Measurements from ENCODE around the gene GUCY1B1.

GUCY1B1 gene

DNA sequence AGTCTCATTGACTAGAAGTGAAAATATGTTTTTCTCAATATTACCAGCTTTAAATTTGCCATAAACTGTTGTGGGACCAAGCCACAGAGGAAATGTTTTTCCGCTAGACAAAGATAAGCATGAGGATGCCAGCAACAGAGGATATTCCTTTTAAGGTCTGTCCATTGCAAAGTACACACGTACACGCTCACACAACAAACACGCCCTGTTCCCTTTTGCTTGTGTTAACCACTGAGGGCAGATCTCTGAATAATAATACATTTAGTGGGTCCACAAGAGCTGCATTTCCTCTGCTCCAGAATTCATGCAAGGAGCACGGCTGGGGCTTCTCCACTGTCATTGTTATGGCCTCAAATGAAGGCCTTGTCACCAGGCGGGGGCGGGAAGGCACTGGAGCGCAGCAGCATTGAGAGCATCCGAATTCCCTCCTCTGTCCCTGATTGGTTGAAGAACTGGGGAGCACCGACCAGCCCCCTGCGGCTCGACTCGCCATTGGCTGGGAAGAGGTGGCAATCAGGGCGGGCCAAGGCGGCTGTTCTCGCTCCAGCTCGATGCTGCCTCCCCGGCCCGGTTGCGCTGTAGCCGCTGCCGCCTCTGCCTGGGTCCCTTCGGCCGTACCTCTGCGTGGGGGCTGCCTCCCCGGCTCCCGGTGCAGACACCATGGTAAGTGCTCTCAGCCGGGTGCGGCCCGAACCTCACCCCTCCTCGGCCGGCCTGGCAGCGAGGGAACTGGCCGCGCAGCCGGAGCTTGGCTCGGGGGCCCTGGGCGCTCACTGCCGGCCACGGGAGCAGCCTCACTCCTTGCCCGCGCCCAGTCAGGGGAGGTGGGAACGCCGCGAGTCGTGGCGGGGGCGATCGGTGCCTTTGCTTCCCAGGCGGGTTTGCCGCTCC, at the start of gene GUCY1B1:
Gene GUCY1B1 (plus strand): TSS at position 541 of the 891 bp plus-strand sequence. CDS start 120 bp downstream, at position 661.
- H3K27ac Mint-ChIP-seq = no peak within 1 kb of the TSS
- H3K27me3 Mint-ChIP-seq = peaks cover 37% of the 10 kb centered on the region
- H3K9me3 Mint-ChIP-seq = peaks cover 4% of the 10 kb centered on the region
- H3K36me3 Mint-ChIP-seq (ENCODE audit: low read depth) = peaks cover 4% of the 10 kb centered on the region
- peaks cover 12% of the 10 kb centered on the region for H3K4me1 Mint-ChIP-seq (ENCODE audit: low read depth)
- peak within 1 kb of the TSS; percentile 61 for H3K4me3 Mint-ChIP-seq

DNA sequence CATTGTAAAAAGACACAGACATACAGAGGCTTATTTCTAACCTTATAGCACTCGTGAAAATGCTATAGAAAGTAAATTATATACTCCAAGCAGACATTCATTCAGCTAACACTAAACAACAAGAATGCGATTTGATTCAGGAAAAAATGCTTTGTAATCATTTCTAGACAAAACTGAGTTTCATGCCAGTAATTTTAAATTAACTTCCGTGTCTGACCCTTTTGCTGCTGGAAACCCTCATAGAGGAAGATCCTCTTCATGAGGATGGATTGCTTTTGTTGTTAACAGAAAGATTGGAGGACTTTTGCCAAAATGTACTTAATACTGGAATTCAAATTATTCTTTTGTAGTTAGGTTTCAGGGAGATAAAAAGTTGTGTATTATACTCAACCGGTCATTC, 48.9 kb upstream of the GUCY1B1 start:
- H3K4me3 Mint-ChIP-seq = no peak overlapping the region
- H3K9me3 Mint-ChIP-seq = no peaks in the 10 kb centered on the region
- H3K4me1 Mint-ChIP-seq (ENCODE audit: low read depth) = no peaks in the 10 kb centered on the region
- peaks cover 3% of the 10 kb centered on the region for H3K27me3 Mint-ChIP-seq
- H3K27ac Mint-ChIP-seq = no peak overlapping the region
- no peaks in the 10 kb centered on the region for H3K36me3 Mint-ChIP-seq (ENCODE audit: low read depth)

- Mint-ChIP-seq H3K4me3 (no peak overlapping the region), H3K36me3 (ENCODE audit: low read depth) (no peaks in the 10 kb centered on the region), H3K27ac (no peak overlapping the region), H3K9me3 (no peaks in the 10 kb centered on the region), H3K4me1 (ENCODE audit: low read depth) (no peaks in the 10 kb centered on the region), H3K27me3 (peaks cover 3% of the 10 kb centered on the region)
Measured at GRCh38 chr4:155711556-155711955, 47.3 kb upstream of the GUCY1B1 start.

DNA sequence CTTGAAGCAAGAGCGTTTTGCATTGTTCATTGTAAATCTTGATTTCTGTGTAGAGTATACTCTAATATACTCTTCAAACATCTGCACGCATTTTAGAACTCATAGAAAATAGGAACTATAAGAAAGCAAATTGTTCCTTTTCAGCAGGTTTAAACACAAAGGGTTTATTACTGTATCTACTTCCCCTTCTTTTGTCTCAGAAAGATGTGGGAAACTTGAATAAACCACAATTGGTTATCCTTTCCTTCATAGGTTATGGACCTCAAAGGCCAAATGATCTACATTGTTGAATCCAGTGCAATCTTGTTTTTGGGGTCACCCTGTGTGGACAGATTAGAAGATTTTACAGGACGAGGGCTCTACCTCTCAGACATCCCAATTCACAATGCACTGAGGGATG, 46.0 kb upstream of the GUCY1B1 start:
- Mint-ChIP-seq H3K27ac (no peak overlapping the region), H3K4me1 (ENCODE audit: low read depth) (no peaks in the 10 kb centered on the region), H3K36me3 (ENCODE audit: low read depth) (no peaks in the 10 kb centered on the region), H3K27me3 (peaks cover 3% of the 10 kb centered on the region), H3K9me3 (no peaks in the 10 kb centered on the region), H3K4me3 (no peak overlapping the region)

DNA sequence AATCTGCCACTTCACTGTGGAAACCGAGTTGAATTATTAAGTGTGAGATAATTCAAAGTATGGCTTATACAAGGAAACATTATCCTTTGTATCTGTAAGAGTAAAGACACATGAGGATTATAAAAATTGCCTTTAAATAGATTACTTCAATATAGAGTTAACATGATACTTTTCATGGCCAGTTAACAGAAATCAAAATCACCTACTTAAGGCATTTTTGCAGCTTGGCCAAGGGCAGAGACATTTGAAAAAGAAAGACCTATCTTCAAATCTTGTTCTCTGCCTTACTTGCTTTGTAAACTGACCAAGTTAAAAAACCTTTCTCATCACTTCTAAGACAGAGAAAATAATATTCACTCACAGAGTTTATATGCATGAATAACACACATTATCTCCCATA, 44.9 kb upstream of the GUCY1B1 start:
- Mint-ChIP-seq H3K9me3 (no peaks in the 10 kb centered on the region), H3K4me1 (ENCODE audit: low read depth) (no peaks in the 10 kb centered on the region), H3K4me3 (no peak overlapping the region)

DNA sequence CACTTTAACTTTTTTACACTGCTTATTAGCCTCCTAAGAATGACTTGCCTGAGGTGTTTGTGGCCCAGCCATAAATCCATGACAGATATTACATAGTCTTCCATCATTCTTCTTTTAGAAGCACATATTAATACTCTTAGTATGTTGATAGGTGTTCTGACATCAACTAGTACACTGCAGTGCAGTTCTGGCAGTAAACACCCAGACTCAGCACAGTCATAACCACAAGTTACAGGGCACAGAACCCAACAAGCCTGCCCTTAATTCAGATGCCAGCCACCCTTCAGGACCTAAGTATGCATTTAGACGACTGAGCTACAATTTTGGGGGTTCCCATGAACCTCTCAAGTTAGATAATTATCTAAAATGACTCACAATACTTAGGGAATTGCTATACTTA, 36.5 kb upstream of the GUCY1B1 start:
- H3K4me1 Mint-ChIP-seq (ENCODE audit: low read depth) = no peaks in the 10 kb centered on the region
- no peak overlapping the region for H3K4me3 Mint-ChIP-seq
- no peaks in the 10 kb centered on the region for H3K27me3 Mint-ChIP-seq
- H3K36me3 Mint-ChIP-seq (ENCODE audit: low read depth) = no peaks in the 10 kb centered on the region
- H3K9me3 Mint-ChIP-seq = no peaks in the 10 kb centered on the region
- H3K27ac Mint-ChIP-seq = no peak overlapping the region

More for the DNA sequence above, 44.9 kb upstream of the GUCY1B1 start:
- H3K36me3 Mint-ChIP-seq (ENCODE audit: low read depth) = no peaks in the 10 kb centered on the region
- peaks cover 3% of the 10 kb centered on the region for H3K27me3 Mint-ChIP-seq
- H3K27ac Mint-ChIP-seq = no peak overlapping the region

- H3K27me3 Mint-ChIP-seq = no peaks in the 10 kb centered on the region
- H3K9me3 Mint-ChIP-seq = no peaks in the 10 kb centered on the region
- H3K36me3 Mint-ChIP-seq (ENCODE audit: low read depth) = no peaks in the 10 kb centered on the region
- no peak overlapping the region for H3K4me3 Mint-ChIP-seq
- H3K4me1 Mint-ChIP-seq (ENCODE audit: low read depth) = no peaks in the 10 kb centered on the region
- no peak overlapping the region for H3K27ac Mint-ChIP-seq
Measured at GRCh38 chr4:155722816-155723499, 35.9 kb upstream of the GUCY1B1 start.

DNA sequence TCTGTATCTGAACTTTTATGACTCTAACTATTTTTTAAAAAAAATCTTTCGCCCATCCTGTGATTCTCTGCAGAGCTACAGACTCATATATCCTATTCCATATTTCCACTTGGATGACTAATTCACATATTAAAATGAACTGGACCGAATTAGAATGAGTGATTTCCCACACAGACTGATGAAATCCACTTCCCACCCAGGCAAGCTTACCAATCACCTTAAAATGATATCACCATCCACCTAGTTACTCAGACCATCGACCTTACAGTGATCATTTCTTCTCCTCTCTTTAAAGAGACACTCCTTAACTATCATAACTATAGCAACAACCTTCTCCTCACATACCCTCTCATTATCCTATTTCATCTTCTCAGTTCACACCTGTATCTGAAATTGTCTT, 34.1 kb upstream of the GUCY1B1 start:
- Mint-ChIP-seq H3K9me3 (no peaks in the 10 kb centered on the region), H3K36me3 (ENCODE audit: low read depth) (no peaks in the 10 kb centered on the region), H3K27me3 (no peaks in the 10 kb centered on the region), H3K27ac (no peak overlapping the region), H3K4me3 (no peak overlapping the region), H3K4me1 (ENCODE audit: low read depth) (no peaks in the 10 kb centered on the region)

DNA sequence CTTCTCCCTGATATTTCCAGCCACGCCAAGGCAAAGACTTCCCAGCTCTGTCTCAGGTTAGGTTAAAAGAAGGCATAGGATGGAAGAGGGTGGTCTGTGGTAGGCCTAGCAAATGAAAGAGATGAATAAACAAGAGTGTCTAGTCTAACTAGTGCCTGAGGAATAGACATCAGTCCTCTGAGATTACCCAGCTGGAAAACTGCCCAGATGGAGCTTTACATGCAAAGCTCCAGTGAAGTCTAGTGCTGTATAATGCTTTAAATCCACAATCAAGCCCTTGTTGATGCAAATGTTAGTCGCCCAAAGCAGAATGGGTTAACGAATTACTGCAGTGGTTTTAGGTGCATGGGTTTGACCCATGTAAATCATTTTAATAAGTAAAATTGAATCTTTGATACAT, 24.8 kb upstream of the GUCY1B1 start:
- no peaks in the 10 kb centered on the region for H3K36me3 Mint-ChIP-seq (ENCODE audit: low read depth)
- no peak overlapping the region for H3K4me3 Mint-ChIP-seq
- no peaks in the 10 kb centered on the region for H3K4me1 Mint-ChIP-seq (ENCODE audit: low read depth)
- no peak overlapping the region for H3K27ac Mint-ChIP-seq
- H3K27me3 Mint-ChIP-seq = peaks cover 3% of the 10 kb centered on the region
- no peaks in the 10 kb centered on the region for H3K9me3 Mint-ChIP-seq

DNA sequence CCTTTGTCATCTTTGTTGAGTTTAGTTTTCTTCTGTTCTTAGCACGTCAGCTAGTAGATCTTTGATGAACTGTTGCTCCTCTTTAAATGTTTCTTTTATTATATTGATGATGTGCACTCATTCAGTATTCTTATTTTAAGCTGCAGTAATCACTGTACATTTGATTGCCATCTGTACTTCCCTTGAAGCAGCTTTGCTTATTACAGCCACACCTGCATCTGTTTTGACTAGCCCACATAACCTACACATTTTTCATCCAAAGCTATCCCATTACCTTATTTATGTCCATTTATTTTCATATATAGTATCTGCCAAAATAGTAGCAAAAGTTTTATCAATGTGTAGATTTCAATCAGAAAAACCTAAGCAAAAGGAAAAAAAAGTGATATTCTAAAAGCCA, 23.9 kb upstream of the GUCY1B1 start:
- H3K4me1 Mint-ChIP-seq (ENCODE audit: low read depth) = no peaks in the 10 kb centered on the region
- peaks cover 3% of the 10 kb centered on the region for H3K27me3 Mint-ChIP-seq
- no peaks in the 10 kb centered on the region for H3K36me3 Mint-ChIP-seq (ENCODE audit: low read depth)
- H3K4me3 Mint-ChIP-seq = no peak overlapping the region
- no peak overlapping the region for H3K27ac Mint-ChIP-seq
- H3K9me3 Mint-ChIP-seq = no peaks in the 10 kb centered on the region

- H3K27me3 Mint-ChIP-seq = peaks cover 3% of the 10 kb centered on the region
- no peak overlapping the region for H3K4me3 Mint-ChIP-seq
- H3K4me1 Mint-ChIP-seq (ENCODE audit: low read depth) = no peaks in the 10 kb centered on the region
- H3K36me3 Mint-ChIP-seq (ENCODE audit: low read depth) = no peaks in the 10 kb centered on the region
- H3K27ac Mint-ChIP-seq = no peak overlapping the region
- H3K9me3 Mint-ChIP-seq = no peaks in the 10 kb centered on the region
Measured at GRCh38 chr4:155735496-155735895, 23.3 kb upstream of the GUCY1B1 start.

DNA sequence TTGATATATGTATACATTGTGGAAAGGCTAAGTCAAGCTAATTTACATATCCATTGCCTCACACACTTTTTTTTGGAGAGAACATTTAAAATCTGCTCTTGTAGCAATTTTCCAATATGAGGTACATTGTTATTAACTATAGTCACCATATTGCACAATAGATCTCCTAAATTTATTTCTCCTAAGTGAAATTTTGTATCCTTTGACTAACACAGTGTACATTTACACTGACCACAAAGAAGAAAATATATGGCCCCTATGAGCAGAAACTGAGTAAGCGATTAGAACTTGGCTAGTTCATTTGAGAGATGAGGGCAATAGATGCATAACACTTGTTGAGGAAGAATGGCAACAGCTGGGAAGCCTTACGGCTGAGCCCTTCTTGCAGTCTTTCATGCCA, 20.3 kb upstream of the GUCY1B1 start:
- Mint-ChIP-seq H3K4me1 (ENCODE audit: low read depth) (no peaks in the 10 kb centered on the region), H3K4me3 (no peak overlapping the region), H3K27me3 (no peaks in the 10 kb centered on the region), H3K9me3 (no peaks in the 10 kb centered on the region), H3K36me3 (ENCODE audit: low read depth) (no peaks in the 10 kb centered on the region), H3K27ac (no peak overlapping the region)

DNA sequence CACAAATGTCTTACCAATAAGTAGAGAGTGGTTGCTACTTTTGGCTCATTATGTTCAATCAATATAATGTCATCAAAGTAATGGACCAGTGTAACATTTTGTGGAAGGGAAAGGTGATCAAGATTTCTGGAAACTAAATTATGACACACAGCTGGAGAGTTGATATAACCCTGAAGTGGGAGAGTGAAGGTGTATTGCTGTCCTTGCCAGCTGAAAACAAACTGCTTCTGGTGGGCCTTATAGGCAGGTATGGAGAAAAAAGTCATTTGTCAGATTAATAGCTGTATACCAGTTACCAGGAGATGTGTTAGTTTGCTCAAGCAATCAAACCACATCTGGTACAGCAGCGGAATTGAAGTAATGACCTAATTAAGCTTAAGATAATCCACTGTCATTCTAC, 17.3 kb upstream of the GUCY1B1 start:
- H3K27ac Mint-ChIP-seq = no peak overlapping the region
- no peaks in the 10 kb centered on the region for H3K9me3 Mint-ChIP-seq
- no peaks in the 10 kb centered on the region for H3K36me3 Mint-ChIP-seq (ENCODE audit: low read depth)
- H3K27me3 Mint-ChIP-seq = no peaks in the 10 kb centered on the region
- no peaks in the 10 kb centered on the region for H3K4me1 Mint-ChIP-seq (ENCODE audit: low read depth)
- H3K4me3 Mint-ChIP-seq = no peak overlapping the region

- no peaks in the 10 kb centered on the region for H3K9me3 Mint-ChIP-seq
- no peak overlapping the region for H3K27ac Mint-ChIP-seq
- H3K27me3 Mint-ChIP-seq = no peaks in the 10 kb centered on the region
- no peaks in the 10 kb centered on the region for H3K4me1 Mint-ChIP-seq (ENCODE audit: low read depth)
- no peaks in the 10 kb centered on the region for H3K36me3 Mint-ChIP-seq (ENCODE audit: low read depth)
- no peak overlapping the region for H3K4me3 Mint-ChIP-seq
Measured at GRCh38 chr4:155742310-155743015, 16.4 kb upstream of the GUCY1B1 start.

GRCh38 chr4:155745984-155746383, 12.8 kb upstream of the GUCY1B1 start:
- no peaks in the 10 kb centered on the region for H3K4me1 Mint-ChIP-seq (ENCODE audit: low read depth)
- H3K27ac Mint-ChIP-seq = no peak overlapping the region
- no peaks in the 10 kb centered on the region for H3K36me3 Mint-ChIP-seq (ENCODE audit: low read depth)
- no peaks in the 10 kb centered on the region for H3K9me3 Mint-ChIP-seq
- no peak overlapping the region for H3K4me3 Mint-ChIP-seq
- H3K27me3 Mint-ChIP-seq = no peaks in the 10 kb centered on the region

Data from stimulated activated naive CD8-positive, alpha-beta T cell treated with anti-CD3 and anti-CD28 coated beads, Interleukin-15, Interleukin-2, amounts not matched to agents 100 ng/mL and 50 ng/mL, for 24 hours (primary cell).